HCT116 (cell line): ENCODE results near the gene RNF180. TPM values are rescaled to one million over a fixed set of nuclear protein-coding genes. Genes with fewer than 3 reads are reported as not detected.

Experiments used
- ATAC-seq: fragments of 200-7000 bp; cut with Tn5 transposase; 2 replicates; pipeline ENCODE4 v1.9.1; 2020; ENCODE audit warnings: mild to moderate bottlenecking, moderate library complexity
- BruUV-seq: library from RNA; stranded (reverse); fragments of 400-500 nt; replicated peaks from 2 replicates; lab custom pipeline; 2021; lab: Mats Ljungman, UMichigan
- CTCF ChIA-PET: fragments of 300-600 bp; sonication (Branson Sonifier 250); formaldehyde crosslinking; loops from one replicate; lab custom pipeline; 2021; ENCODE audit warnings: antibody characterized with exemption; lab: Charles Lee
- POLR2A ChIA-PET: fragments of 300-600, 350-600 bp; sonication (Branson Sonifier 250); formaldehyde crosslinking; loops from one replicate; lab custom pipeline; 2021; ENCODE audit warnings: antibody characterized with exemption; lab: Charles Lee
- RAD21 ChIA-PET, 2 experiments: fragments of 300-600 bp; sonication (Branson Sonifier 250); formaldehyde crosslinking; loops; one replicate each; lab custom pipeline; 2023; ENCODE audit warnings: low total read pairs in 2 of 2; ENCODE audit not compliant: uncharacterized antibody in 2 of 2, unreplicated experiment in 2 of 2, low non-redundant PET in 1 of 2; lab: Charles Lee
- DNase-seq: peaks from one replicate; pipeline ENCODE4 v3.0.0-alpha.2; 2010; ENCODE audit warnings: low read depth, low spot score
- H2AFZ ChIP-seq: fragments of 200-600 bp; shearing (Covaris generic), sonication (generic); 2 replicates; pipeline ENCODE4 v1.6.1; 2017; ENCODE audit warnings: low read depth, mixed run types, mixed read lengths, antibody characterized with exemption, low read length; ENCODE audit not compliant: poor library complexity, severe bottlenecking
- H3K27ac ChIP-seq: 2 replicates; pipeline ENCODE4 v1.5.1; 2012; ENCODE audit warnings: low read depth, low read length
- H3K27me3 ChIP-seq: fragments of 200-600 bp; sonication (generic); 2 replicates; pipeline ENCODE4 v1.6.1; 2016; ENCODE audit warnings: mixed run types, low read length, mixed read lengths; ENCODE audit not compliant: insufficient read depth
- H3K36me3 ChIP-seq, 2 experiments: fragments of 200-500 bp in 1 of 2; fragments of 200-600 bp in 1 of 2; sonication (Bioruptor generic) in 1 of 2; sonication (generic) in 1 of 2; 2 replicates each; pipeline versions ENCODE4 v1.5.1 to v1.6.1; 2014 to 2016; ENCODE audit warnings: low read length in 2 of 2, inconsistent platforms in 1 of 2, mixed read lengths in 1 of 2, mixed run types in 1 of 2; ENCODE audit not compliant: insufficient read depth in 2 of 2, control insufficient read depth in 1 of 2
- H3K4me1 ChIP-seq, 2 experiments: fragments of 200-600 bp in 1 of 2; sonication (generic) in 1 of 2; 2 replicates each; pipeline versions ENCODE4 v1.5.1 to v1.6.1; 2012 to 2017; ENCODE audit warnings: low read length in 2 of 2, inconsistent platforms in 1 of 2, mild to moderate bottlenecking in 1 of 2, mixed read lengths in 1 of 2, mixed run types in 1 of 2, moderate library complexity in 1 of 2; ENCODE audit not compliant: insufficient read depth in 2 of 2, control insufficient read depth in 1 of 2
- H3K4me2 ChIP-seq: fragments of 200-600 bp; sonication (generic); 2 replicates; pipeline ENCODE4 v1.6.1; 2017; ENCODE audit warnings: mixed run types, low read length, mixed read lengths
- H3K4me3 ChIP-seq, 2 experiments: fragments of 200-600 bp in 1 of 2; sonication (generic) in 1 of 2; replicated peaks in 1 of 2; 2 replicates each; pipeline ENCODE4 v1.5.1; 2011 to 2016; ENCODE audit warnings: low read length in 2 of 2, control low read depth in 1 of 2, low read depth in 1 of 2, mild to moderate bottlenecking in 1 of 2, mixed read lengths in 1 of 2, mixed run types in 1 of 2
- H3K79me2 ChIP-seq: fragments of 200-600 bp; sonication (generic); 2 replicates; pipeline ENCODE4 v1.6.1; 2017; ENCODE audit warnings: mild to moderate bottlenecking, mixed run types, low read length, moderate library complexity, mixed read lengths; ENCODE audit not compliant: insufficient read depth
- H3K9ac ChIP-seq: fragments of 200-600 bp; sonication (generic); 2 replicates; pipeline ENCODE4 v1.6.1; 2016; ENCODE audit warnings: low read length, mixed read lengths
- H3K9me2 ChIP-seq: fragments of 200-600 bp; sonication (generic), shearing (Covaris generic); 2 replicates; pipeline ENCODE4 v1.6.1; 2017; ENCODE audit warnings: mixed run types, mild to moderate bottlenecking, moderate library complexity; ENCODE audit not compliant: insufficient read depth
- H3K9me3 ChIP-seq, 2 experiments: fragments of 200-500 bp in 1 of 2; fragments of 200-600 bp in 1 of 2; sonication (Bioruptor generic) in 1 of 2; sonication (generic) in 1 of 2; 2 replicates each; pipeline ENCODE4 v1.6.1; 2014 to 2017; ENCODE audit warnings: low read length in 2 of 2, mixed read lengths in 2 of 2, inconsistent platforms in 1 of 2, low read depth in 1 of 2, mild to moderate bottlenecking in 1 of 2, mixed run types in 1 of 2, moderate library complexity in 1 of 2; ENCODE audit not compliant: control insufficient read depth in 1 of 2, insufficient read depth in 1 of 2
- H4K20me1 ChIP-seq: fragments of 200-600 bp; sonication (generic), shearing (Covaris generic); 2 replicates; pipeline ENCODE4 v1.6.1; 2017; ENCODE audit warnings: mixed run types, mild to moderate bottlenecking, moderate library complexity; ENCODE audit not compliant: insufficient read depth
- ATF3 ChIP-seq: IDR thresholded peaks from 2 replicates; pipeline ENCODE4 v1.6.1; 2012
- CBX3 ChIP-seq: IDR thresholded peaks from 2 replicates; pipeline ENCODE4 v1.6.1; 2012; ENCODE audit warnings: low read depth
- CEBPB ChIP-seq: IDR thresholded peaks from 2 replicates; pipeline ENCODE4 v1.6.1; 2012; ENCODE audit warnings: low read depth
- CTCF ChIP-seq, 3 experiments: fragments of 200-600 bp in 1 of 3; sonication (generic) in 1 of 3; IDR thresholded peaks in 2 of 3; conservative IDR thresholded peaks in 1 of 3; 2 replicates each; pipeline ENCODE4 v1.5.1; 2012 to 2017; ENCODE audit warnings: low read depth in 2 of 3, low read length in 2 of 3, antibody characterized with exemption in 1 of 3, borderline replicate concordance in 1 of 3, control low read depth in 1 of 3, mild to moderate bottlenecking in 1 of 3, mixed read lengths in 1 of 3, mixed run types in 1 of 3, moderate library complexity in 1 of 3; ENCODE audit not compliant: insufficient read depth in 1 of 3
- ELF1 ChIP-seq: IDR thresholded peaks from 2 replicates; pipeline ENCODE4 v1.6.1; 2012; ENCODE audit warnings: low read depth, borderline replicate concordance
- EZH2 ChIP-seq: fragments of 200-600 bp; sonication (generic); IDR thresholded peaks from 2 replicates; pipeline ENCODE4 v1.6.1; 2017; ENCODE audit warnings: antibody characterized with exemption, mixed run types
- EZH2phosphoT487 ChIP-seq: fragments of 200-600 bp; IDR thresholded peaks from 2 replicates; pipeline ENCODE4 v1.6.1; 2018; ENCODE audit warnings: antibody characterized with exemption, borderline replicate concordance
- FOSL1 ChIP-seq: IDR thresholded peaks from 2 replicates; pipeline ENCODE4 v1.6.1; 2012; ENCODE audit warnings: low read depth
- JUND ChIP-seq: IDR thresholded peaks from 2 replicates; pipeline ENCODE4 v1.6.1; 2012
- POLR2A ChIP-seq: IDR thresholded peaks from 2 replicates; pipeline ENCODE4 v1.7.0; 2011; ENCODE audit warnings: borderline replicate concordance; ENCODE audit not compliant: insufficient read depth, insufficient read length; ENCODE audit errors: extremely low read depth
- POLR2AphosphoS5 ChIP-seq: IDR thresholded peaks from 2 replicates; pipeline ENCODE4 v1.6.1; 2011; ENCODE audit warnings: mild to moderate bottlenecking, low read depth, low read length, moderate library complexity
- RAD21 ChIP-seq: IDR thresholded peaks from 2 replicates; pipeline ENCODE4 v1.6.1; 2012; ENCODE audit warnings: low read depth, mild to moderate bottlenecking
- SIN3A ChIP-seq: IDR thresholded peaks from 2 replicates; pipeline ENCODE4 v1.6.1; 2012; ENCODE audit warnings: low read depth
- SP1 ChIP-seq: IDR thresholded peaks from 2 replicates; pipeline ENCODE4 v1.6.1; 2012; ENCODE audit warnings: low read depth
- SRF ChIP-seq: IDR thresholded peaks from 2 replicates; pipeline ENCODE4 v1.6.1; 2012; ENCODE audit warnings: low read depth
- TCF7L2 ChIP-seq: IDR thresholded peaks from 2 replicates; pipeline ENCODE4 v1.7.0; 2011; ENCODE audit warnings: borderline replicate concordance, inconsistent platforms; ENCODE audit not compliant: insufficient read depth, insufficient read length; ENCODE audit errors: extremely low read depth
- ZFX ChIP-seq: fragments of 450-650 bp; IDR thresholded peaks from 2 replicates; pipeline ENCODE4 v1.6.1; 2017
- ZNF274 ChIP-seq: fragments of 200-500 bp; sonication (Bioruptor generic); IDR thresholded peaks from 2 replicates; pipeline ENCODE4 v1.6.1; 2014; ENCODE audit warnings: mild to moderate bottlenecking, low read depth, low read length, inconsistent platforms
- intact Hi-C: fragments of 100-400 bp; cut with micrococcal nuclease; formaldehyde crosslinking; loops from 2 replicates; pipeline ENCODE4 v1.10.0; 2022
- total RNA-seq: library from RNA; stranded (reverse); gene quantifications from one replicate; pipeline ENCODE4 v1.2.1, GENCODE V29; 2021; ENCODE audit not compliant: unreplicated experiment

Gene RNF180
- total RNA-seq, 1 experiment from 2014 or later = not detected

DNA sequence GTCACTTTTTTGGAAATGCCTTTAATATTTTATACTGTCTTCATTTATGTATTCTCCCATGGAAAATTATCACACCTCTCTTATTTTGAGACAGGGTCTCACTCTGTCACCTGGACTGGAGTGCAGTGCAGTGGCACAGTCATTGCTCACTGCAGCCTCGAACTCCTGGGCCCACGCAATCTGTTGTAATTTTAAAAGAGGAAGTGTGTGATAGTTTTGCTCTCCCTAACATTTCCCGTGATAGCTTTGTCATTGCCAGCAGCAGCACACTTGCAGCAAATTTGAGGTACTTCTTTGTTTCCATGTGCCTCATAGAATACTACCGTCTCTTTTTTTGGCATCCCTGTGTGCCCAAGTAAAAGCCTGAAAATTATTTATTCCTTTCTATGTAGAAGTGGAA lies 103.5 kb downstream of the RNF180 start (continued):
- TF ChIP-seq RAD21 = no peak
- TF ChIP-seq CEBPB = no peak
- TF ChIP-seq TCF7L2 = no peak
- TF ChIP-seq ELF1 = no peak
- TF ChIP-seq JUND = no peak

- H3K79me2 ChIP-seq = no peaks in the 10 kb centered on the region
- ChIA-PET POLR2A (no interaction called here), CTCF (no interaction called here), RAD21 (no interaction called here)
- no peaks in the 10 kb centered on the region for H3K9me3 ChIP-seq
- no peaks in the 10 kb centered on the region for H3K4me1 ChIP-seq
- H3K27me3 ChIP-seq = no peaks in the 10 kb centered on the region
- intact Hi-C loops = no loop called here
- no peak overlapping the region for H3K9ac ChIP-seq
- ATAC-seq (no peak), DNase-seq (no peak)
- H2AFZ ChIP-seq = no peak overlapping the region
- no peaks in the 10 kb centered on the region for H4K20me1 ChIP-seq
- H3K9me2 ChIP-seq = no peaks in the 10 kb centered on the region
- no peak overlapping the region for H3K4me2 ChIP-seq
- H3K4me3 ChIP-seq = no peak overlapping the region
- BruUV-seq = no TSS peak
- no peak overlapping the region for H3K27ac ChIP-seq
- no peak for TF ChIP-seq FOSL1
- no peak for TF ChIP-seq RAD21
- H3K36me3 ChIP-seq = no peaks in the 10 kb centered on the region
These were observed 107.6 kb downstream of the RNF180 start for GRCh38 chr5:64273276-64273675.

GRCh38 chr5:64285188-64286130 lies 119.8 kb downstream of the RNF180 start:
- CTCF ChIA-PET = no interaction called here
- TF ChIP-seq SRF (no peak), EZH2phosphoT487 (no peak), CEBPB (no peak), TCF7L2 (no peak), EZH2 (no peak), SIN3A (no peak), SP1 (no peak), ZNF274 (no peak), POLR2AphosphoS5 (no peak), ATF3 (no peak), ELF1 (no peak), CBX3 (no peak), POLR2A (no peak), CTCF (IDR thresholded peaks at IDR 0.05 in 2 of 3, conservative IDR thresholded peaks at IDR 0.05 in 1 of 3; ENCODE audit: borderline replicate concordance in 1 of 3, insufficient read depth in 1 of 3, low read depth in 2 of 3, low read length in 2 of 3) (no peak), ZFX (no peak), RAD21 (no peak)

More at GRCh38 chr5:64285188-64286130, 119.8 kb downstream of the RNF180 start:
- H3K9me3 ChIP-seq = peaks cover 0 to 4% of the 10 kb centered on the region in 2 experiments; a peak in 1 of 4 replicates
- intact Hi-C loops = no loop called here
- no peaks in the 10 kb centered on the region for H4K20me1 ChIP-seq
- RAD21 ChIA-PET = no interaction called here
- no peak overlapping the region for H3K9ac ChIP-seq
- H3K27me3 ChIP-seq = no peaks in the 10 kb centered on the region
- DNase-seq (no peak), ATAC-seq (no peak)
- H2AFZ ChIP-seq = no peak overlapping the region
- H3K79me2 ChIP-seq = no peaks in the 10 kb centered on the region
- no peaks in the 10 kb centered on the region for H3K36me3 ChIP-seq
- POLR2A ChIA-PET = no interaction called here
- no peaks in the 10 kb centered on the region for H3K9me2 ChIP-seq
- BruUV-seq = no TSS peak
- no peak overlapping the region for H3K4me2 ChIP-seq
- no peaks in the 10 kb centered on the region for H3K4me1 ChIP-seq
- no peak overlapping the region for H3K27ac ChIP-seq
- H3K4me3 ChIP-seq = no peak overlapping the region
